HG03025 (cell line): ENCODE results near the gene ALG14.
"Not testable (repeated sequence)": the region's sequence is repeated elsewhere in the genome, so short reads cannot be mapped to it uniquely, and the experiment has no call there.

ENCODE experiments used
- ATAC-seq: cut with Tn5 transposase; IDR thresholded peaks from one replicate; pipeline ENCODE4 v1.9.1; 2021; ENCODE audit warnings: mild to moderate bottlenecking, moderate library complexity; ENCODE audit not compliant: unreplicated experiment, low FRiP score

The ALG14 gene

DNA sequence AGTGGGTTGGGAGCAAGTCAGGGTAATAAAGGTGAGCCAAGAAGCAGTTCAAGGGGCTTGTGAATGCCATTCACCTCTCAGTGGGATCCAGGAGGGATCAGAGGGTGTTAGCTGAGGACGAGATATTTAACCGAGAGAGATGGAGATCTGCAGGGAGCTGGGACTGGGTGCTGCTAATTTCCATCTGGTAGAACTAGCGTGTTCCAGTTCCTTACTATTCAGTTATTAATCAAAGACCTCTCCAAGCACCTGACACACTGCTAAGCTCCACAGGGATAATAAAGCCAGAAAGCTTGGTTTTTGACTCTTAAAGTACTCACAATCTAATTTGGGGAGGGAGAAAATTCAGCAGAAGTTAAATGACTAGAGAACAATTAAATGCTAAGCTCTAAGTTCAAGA, 57.7 kb downstream of the ALG14 start:
- no peak for ATAC-seq

DNA sequence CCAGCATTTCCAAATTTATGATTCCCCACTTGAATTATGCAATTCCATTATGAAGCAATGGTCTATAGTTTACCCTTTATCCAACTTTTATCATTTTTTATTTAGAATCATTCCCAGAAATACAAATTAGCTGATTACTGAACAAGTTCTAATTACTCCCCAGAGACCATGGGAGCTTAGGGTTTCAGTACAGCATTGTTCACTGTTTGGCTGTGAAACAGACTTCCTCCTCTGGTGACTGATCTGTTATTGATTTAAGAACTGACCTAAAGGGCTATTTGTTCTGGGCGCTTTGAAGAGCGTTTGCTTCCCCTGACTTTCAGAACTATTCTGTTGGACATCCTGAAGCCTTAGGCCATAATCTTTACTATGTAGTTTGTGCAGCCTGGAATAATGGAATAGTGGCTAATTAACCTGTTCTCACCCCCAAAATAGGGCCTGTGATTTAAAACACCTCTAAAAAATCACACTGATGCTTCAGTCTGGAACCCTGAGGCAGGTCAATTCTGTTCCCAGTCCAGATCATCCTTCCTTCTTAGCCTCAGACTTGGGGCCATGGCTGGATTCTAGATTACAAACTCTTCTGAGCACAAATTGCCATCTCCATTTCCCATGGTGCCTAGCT, 58.7 kb downstream of the ALG14 start:
- no peak for ATAC-seq

GRCh38 chr1:95012389-95012788, 60.4 kb downstream of the ALG14 start:
- no peak for ATAC-seq

DNA sequence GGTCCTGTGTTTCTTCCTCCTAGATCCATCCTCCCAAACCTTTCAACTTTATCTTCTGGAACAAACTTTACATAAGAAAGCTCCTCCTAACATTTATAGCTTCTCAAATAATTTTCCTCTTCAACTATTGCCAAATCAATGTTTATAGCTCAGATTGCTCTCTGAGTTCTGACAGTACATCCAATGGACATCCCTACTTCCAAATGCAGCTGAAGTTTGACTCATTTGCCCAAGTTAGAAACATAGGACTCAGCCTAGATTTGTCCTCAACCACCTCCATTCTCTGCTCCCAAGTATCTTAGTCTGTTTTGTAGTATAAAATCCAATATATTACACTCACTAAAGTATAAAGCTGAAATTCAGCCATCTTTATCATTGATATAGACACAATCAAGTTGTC, 62.6 kb downstream of the ALG14 start:
- ATAC-seq: no peak

GRCh38 chr1:95007687-95008086, 65.1 kb downstream of the ALG14 start:
- no peak for ATAC-seq

DNA sequence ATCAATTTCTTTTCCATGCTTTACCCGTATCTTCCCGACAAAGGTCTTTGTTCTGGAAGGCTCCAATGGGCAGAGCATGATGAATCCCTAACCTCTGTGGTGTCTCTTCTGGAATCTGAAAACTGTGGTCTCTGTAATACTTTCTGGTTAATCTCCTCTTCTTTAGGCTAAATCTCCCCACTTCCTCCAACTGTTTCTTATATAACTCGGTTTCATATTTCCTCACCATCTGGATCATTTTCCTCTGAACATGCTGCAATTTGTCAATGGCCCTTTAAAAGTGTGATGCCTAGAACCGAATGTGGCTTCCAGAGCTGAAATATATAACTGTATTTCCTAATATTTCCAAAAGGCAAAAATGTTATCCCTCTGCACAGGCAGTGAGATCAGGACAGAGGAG, 66.1 kb downstream of the ALG14 start:
- no peak for ATAC-seq

- ATAC-seq: no peak
Measured at GRCh38 chr1:95005584-95005983, 67.2 kb downstream of the ALG14 start.

GRCh38 chr1:95004013-95004412, 68.7 kb downstream of the ALG14 start:
- ATAC-seq: no peak

GRCh38 chr1:95003433-95003738, 69.4 kb downstream of the ALG14 start:
- no peak for ATAC-seq

DNA sequence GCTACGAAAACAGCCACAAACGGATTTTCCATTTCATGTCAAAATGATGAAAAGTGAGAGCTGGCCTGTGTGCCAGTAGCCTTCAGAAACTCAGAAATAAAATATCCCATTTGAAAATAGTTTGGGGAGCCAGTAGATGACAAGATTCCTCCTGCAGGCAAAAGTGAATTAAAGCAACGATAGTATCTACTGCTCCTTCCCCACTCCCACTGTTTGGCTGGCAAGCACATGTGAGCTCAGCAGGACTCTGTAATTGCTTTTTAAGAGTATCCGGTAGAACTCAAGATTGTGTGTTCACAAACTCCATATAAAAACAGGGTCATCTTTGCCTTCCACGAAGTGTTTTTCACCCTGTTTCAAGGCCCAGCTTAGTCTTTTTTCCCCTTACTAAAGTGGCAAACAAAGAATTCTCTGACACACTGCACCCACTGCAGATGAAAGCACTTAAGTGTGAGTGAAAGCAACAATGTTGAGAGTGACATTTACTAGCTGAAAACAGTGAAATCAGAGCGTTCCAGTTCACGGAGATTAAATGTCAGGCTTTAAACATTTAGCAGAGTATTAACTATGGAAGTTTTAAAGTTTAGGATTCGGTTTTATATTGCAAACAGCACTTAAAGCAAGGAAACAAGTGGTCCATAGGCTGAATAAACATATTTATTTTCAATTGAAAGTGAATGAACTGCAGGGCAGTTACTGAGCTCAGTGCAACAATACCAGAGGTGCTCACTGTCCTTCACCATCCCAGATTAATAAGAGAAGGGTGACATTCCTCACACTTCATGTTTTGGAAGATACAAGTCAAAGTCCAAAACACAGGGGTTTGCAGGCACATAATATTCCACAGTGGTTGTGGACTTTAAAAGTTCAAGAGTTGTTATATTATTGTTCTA, 70.0 kb downstream of the ALG14 start:
- ATAC-seq: no peak

DNA sequence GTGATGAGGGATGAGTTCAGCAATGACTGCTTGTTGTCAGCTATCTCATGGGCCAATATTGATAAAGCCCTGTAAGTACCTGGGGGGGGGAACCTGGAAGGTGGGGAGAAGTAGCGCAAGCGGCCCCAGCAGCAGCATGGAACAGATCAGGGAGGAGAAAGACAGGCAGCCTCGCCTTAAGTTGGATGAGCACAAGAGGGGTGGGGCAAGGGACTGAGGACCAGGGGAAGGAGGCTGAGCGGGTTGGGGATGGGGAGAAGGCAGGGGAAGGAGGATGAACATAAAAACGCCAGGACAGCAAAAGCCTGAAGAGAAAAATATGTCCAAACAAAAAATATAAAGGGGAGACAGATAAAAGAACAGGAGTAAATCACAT, 70.6 kb downstream of the ALG14 start:
- no peak for ATAC-seq

DNA sequence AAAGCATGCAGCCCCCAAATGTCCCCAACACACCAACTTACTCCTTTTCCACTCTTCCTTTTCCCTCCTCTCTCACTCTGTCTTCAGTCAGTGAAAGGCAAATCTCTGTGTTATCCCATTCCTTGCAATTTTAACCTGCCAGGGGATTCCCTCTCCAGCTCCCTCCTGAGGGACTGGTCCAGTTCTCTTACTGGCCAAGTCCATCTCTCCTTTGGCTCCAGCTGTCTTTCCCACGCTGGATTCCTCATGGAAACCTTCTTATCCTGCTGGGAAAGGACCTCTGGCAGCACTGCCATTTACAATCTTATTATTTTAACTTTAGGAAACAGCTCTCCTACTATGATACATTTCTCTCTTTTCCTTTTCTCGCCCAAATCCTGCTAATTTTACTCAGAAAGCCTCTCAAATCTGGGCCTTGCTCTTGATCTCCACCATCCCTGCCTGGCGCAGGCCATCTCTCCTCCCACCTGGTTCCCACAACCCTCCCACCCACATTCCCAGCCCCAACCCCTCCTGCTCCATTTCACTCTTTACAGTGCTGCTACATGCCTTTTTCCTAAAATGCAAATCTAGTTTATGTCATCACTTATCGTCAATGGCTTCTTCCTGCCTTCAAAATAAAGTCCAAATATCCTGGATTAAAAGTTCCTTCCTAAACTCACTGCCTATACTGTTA, 73.2 kb downstream of the ALG14 start:
- no peak for ATAC-seq

- ATAC-seq: no peak
Measured at GRCh38 chr1:94998748-94999147, 74.0 kb downstream of the ALG14 start.

DNA sequence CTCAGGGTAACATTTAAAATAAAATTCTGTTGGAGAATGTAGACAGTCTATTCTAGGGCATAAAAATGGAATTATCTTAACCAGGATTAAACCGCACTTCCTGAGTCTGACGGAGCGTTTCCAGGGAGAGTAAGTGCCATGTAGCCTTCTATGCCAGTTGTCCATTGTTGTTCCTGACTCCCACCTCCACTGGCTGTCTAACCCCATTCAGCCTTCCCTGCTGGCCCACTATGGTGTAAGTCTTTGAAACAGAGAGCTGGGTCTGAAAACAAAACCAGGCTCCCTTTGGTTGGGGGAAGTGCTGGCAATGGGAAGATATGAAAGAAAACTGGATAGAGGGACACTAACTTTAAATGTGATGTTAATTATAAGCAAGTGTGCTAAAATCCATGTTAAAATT, 74.6 kb downstream of the ALG14 start:
- no peak for ATAC-seq

GRCh38 chr1:94995536-94995935, 77.2 kb downstream of the ALG14 start:
- ATAC-seq: not testable (repeated sequence)

DNA sequence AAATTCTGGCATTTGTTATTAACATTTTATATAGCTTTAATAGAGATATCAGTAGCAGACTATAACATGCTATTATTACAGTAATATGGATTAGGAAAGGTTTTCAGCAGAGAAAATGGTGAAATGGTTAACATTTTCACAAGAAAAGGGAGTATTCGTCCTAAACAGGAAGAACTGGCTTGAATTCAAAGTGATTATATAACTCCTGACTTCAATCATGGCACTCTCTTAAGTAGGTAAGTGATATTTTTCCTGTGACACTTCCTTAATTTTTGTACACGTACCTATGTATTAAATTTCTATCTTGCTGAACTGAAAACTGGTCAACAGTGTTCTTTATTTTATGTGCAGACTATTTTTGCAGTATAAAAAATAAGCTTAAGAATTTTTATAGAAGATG, 77.9 kb downstream of the ALG14 start:
- ATAC-seq: no peak

DNA sequence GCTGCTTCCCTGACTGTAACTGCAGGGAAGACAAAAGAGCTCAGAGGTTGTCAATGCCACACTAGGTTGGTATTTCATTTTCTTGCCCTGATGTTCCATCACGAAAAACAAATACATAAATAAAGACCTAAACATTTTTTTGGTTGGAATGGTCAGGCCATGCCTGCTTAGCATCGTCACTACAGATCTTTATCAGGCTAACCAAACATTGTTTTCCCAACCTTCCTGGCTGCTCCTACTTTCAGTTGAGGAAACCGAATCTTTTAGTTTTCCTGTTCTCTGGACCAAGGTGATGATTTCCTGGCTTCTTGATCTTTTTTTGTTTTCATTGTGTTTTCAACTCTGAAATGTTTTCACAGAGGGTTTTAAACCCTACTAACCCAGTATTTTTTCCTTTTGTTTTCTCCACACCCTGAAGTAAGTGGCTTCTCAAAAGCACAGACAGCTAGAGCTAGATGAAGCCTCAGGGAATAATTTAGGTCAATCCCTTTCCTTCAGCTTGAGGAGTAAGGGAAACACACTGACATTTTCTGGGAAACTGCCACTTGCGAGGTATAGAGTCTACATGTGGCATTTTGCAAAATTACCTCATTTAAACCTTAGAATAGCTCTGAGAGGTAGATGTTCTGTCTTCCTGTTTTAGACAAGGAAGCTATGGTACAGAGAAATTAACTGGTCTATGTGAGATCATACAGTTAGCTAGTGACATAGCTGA, 78.7 kb downstream of the ALG14 start:
- no peak for ATAC-seq

DNA sequence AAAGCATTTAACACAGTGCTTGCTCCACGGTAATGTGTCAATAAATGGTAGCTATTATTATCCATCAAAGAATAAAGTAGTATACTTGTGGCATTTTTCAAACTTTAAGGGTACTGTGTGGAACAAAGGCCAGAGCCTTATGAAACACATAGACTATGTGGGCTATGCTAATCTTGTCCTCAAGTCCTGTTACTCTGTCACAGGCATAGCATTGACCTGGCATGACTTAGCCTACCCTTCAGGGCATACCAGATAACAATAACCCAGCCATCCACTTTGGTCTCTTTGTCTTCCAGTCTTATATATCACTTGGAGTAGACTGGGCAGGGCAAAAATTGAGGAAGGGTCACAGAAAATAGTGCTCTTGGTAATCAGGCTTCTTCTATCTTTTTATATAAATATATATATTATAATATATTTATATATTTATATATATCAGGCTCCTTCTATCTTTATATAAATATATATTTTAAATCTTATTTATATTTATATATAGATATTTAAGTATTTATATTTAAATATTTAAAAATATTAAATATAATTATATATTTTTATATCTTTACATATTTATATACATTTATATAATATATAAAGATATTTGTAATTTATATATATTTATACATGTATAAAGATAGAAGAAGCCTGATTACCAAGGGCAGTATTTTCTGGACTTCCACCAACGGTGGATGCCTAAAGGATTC, 79.7 kb downstream of the ALG14 start:
- no peak for ATAC-seq

- ATAC-seq: no peak
Measured at GRCh38 chr1:94992161-94992560, 80.6 kb downstream of the ALG14 start.

- ATAC-seq: no peak
Measured at GRCh38 chr1:94989911-94990473, 82.8 kb downstream of the ALG14 start.
